ENCODE data around the gene SH3RF3.

SH3RF3 gene

DNA sequence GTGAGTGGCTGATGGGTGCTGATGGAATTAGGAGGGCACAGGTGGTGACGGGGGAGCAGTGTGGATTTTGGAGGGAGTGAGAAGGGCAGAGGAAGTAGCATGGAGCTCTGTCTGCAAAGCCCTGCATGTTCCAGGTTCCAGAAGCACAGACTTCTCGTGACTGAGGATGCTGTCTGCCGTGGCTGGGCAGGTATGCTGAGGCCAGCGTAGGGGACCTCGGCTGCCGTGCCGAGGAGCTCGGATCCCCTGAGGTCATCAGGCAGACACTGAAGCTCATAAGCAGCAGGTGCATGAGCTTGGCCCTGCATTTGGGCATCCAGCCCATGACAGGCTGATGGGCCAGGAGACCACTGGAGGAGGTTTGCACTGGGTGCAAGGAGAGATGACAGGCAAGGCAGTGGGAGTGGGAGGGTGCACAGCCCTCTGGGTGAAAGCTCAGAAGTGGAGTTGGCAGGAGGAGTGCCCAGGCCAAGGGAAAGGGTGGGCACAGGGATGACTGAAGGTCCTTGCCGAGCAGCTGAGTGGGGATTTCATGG is 215.3 kb downstream of the SH3RF3 start:
- DNase-seq = no peak

DNA sequence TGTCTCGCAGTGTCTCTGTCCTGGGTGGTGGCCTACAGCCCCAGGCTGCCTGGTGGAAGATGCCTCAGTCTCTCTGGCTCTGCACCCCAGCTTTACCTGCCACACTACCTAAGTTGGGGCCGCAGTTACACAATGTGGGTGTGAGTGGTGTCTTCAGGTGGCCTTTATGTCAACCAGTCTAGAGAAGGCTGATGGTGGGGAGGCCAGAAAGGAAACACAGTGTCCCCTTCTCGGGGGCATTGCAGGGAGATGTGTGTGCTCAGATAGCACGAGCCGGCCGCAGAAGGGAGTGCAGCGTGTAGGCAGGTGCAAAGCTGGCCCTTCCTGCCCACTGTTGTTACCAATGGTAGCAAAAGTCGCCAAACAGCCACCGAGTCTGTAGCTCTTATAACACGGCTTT is 216.1 kb downstream of the SH3RF3 start:
- DNase-seq = no peak

DNA sequence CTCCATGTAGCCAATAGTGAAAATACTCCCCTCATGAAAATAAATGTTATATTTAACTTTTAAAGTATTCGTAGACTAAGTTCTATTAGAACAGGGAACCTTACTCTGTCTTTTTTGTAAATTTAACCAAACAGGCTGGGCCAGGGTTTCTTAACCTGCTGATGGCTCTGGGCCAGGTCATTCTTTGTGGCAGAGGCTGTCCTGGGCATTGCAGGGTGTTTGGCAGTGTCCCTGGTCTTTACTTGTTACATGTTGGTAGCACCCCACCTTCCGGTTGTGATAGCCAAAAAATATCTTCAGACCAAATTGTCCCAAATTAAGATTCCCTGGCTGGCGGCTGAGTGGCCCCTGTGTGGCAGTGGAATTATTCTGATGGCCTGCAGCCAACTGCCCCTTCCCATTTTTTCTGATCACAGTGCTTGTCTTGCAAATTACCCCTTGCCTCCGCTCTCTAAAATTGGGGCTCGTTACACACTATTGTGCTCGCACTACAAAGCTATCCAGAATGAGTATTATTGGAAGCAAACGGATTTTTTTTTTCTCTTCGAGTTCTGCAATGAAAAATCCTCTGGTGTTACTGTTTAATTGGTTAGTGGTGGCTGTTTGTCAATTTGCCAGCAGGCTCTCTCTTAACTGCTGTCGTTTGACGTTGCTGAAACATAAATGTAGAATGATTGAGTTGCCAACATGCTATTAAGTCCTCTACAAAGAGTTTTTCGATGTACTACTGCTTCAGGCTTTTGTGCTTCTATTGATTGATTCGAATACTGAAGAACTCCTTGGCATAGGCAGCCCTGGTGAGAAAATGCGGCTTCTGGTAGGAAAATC is 216.9 kb downstream of the SH3RF3 start:
- DNase-seq = no peak

DNA sequence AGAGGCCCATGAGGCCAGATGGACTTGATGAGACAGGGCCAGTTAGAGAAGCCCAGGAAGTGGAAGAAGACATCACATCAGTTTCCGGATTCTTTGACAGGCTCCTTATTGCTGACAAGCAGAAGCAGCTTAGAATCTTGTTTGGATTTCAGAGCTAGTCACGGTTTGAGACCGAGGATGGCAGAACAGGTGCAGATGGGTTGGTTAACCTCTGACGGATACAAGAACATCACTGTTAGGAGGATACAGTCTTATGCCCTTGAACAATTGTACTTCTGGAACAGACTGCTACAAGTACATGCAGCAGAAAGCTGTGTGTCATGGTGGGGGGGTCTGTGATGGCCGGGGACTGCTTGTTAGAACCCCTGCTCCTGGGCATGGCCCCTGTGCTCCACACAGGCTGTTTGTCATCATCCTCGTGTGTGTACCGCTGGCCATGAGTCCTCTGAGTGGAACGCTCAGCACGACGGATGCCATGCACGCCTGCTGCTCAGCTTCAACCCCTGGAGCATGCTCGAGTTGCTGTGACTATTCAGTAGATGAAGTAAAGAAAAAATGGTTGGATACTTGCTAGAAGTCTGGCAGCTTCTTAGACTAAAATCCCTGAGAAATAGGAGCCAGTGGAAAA is 217.7 kb downstream of the SH3RF3 start:
- no peak for DNase-seq

DNA sequence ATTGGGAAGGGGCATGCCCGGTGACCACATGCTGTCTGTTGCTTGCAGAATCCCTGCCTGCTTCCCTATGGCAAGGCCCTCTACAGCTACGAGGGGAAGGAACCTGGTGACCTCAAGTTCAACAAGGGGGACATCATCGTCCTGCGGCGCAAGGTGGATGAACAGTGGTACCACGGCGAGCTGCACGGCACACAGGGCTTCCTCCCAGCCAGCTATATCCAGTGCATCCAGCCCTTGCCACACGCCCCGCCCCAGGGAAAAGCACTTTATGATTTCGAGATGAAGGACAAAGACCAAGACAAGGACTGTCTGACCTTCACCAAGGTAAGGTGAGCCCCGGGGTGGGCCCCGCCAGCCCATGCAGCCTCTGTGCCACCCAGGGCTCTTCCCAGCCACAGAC is 218.6 kb downstream of the SH3RF3 start:
- no peak for DNase-seq

DNA sequence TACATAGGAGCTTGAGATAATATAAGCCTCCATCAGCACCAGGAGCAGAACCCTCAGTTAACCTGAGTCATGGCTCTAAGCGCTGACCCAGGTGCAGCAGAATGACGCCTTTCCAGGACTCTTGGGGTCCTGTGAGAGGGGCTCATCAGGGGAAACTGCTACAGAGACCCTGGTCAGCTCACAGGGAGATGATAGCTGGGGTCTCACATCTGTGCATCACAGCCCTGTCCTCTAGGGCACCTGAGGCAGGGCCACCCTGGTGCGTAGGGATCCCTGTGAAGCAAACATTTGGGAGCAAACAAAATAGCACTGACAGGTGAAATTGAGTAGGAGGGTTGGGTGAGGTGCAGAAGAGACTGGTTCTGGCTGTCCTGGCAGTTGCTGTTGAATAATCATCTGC is 219.2 kb downstream of the SH3RF3 start:
- DNase-seq = no peak

DNA sequence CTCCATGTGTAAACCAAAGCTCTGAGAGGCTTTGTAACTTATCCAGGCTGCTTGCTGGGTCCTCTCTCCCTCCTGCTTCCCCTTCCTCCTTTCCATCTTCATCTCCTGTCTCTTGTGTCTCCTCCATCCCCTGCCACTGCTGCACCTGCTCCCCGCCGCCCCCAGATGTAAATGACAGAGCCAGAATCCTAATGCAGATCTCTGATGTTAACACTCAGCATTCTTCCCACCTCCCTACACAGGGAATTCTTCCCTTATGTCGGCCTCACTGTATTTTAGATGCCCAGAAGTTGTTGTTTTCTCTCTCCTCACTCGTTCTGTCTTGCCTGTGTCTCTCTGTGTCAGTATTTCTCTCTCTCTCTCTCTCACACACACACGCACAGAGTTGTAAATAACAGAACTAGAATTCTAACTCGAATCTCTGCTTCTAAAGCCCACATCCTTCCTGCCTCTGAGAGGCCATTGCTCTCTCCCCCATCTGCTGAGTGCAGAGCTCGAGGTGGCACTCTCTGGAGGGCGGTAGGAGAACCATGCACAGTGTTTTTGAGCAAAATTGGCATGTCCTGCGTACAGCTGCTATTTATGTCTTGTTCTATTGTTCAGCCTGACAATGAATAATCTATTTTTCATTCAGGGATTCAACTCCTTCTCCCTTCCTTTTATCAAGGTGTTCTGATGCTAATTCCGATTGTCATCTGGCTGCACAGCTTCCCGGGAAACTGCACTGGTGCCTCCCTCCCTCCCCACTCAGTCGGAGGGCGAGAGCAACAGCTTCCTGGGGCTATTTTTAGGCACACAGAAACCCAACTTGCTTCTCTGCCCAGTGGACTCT is 219.9 kb downstream of the SH3RF3 start:
- no peak for DNase-seq

DNA sequence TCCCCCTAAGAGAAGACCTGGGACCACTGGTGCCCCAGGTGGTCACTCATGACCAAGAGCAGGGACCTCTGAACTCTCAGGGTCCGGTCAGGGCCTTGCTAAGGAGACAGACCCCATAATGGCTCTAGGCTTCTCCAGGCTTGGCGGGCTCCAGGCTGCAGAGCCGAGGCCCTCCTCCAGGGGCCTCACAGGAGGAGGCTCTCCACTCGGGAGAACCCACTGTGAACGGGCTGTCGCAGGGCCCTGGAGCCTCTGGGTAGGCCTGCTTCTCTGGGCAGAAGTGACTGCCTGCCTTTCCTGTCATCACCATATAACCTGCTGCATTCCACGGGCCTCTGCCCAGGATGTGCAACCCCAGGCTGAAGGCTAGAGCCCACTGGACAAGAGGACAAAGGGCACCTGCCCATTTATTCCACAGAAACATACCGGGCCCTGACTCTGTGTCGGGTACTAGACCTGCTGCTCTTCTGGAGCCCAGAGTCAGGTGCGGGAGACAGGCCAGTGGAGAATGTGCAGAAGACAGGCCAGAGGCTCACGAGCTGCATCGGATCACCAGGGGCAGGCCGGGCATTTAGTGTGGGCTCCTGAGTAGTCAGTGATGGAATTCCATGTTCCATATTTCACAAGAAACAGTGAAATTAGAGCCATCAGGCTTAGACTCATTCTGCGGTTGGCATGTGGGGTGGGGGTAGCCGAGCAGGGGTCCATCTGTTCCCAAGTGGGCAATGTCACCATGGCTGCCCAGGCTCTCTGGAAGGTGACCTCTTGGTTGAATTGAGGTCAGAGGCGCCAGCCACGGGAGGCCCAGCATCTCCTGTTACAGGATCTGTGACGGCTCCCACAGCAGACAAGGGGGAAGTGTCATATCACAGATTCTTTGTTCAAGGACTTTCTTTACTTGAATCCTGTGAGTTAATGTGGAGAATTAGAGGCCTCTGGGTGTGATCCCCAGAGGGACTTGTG is 220.8 kb downstream of the SH3RF3 start:
- no peak for DNase-seq

DNA sequence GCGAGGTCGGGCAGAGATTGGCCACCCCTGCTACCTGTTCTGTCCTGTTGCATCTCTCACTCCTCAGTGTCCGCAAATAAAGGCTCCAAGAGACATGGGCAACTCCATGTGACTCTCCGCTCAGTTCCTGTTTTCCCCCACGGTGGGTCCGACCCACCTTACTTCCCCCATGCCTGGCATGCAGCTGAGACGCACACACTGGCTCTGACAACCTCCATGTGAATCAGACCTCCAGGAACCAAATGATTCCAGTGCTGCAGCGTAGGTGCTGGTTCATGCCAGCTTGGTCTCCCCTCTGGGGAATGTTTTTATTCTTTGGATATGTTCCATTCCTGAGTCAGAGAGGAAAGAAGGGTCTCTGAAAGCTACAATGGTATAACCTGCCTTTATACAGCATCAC is 221.5 kb downstream of the SH3RF3 start:
- no peak for DNase-seq

DNA sequence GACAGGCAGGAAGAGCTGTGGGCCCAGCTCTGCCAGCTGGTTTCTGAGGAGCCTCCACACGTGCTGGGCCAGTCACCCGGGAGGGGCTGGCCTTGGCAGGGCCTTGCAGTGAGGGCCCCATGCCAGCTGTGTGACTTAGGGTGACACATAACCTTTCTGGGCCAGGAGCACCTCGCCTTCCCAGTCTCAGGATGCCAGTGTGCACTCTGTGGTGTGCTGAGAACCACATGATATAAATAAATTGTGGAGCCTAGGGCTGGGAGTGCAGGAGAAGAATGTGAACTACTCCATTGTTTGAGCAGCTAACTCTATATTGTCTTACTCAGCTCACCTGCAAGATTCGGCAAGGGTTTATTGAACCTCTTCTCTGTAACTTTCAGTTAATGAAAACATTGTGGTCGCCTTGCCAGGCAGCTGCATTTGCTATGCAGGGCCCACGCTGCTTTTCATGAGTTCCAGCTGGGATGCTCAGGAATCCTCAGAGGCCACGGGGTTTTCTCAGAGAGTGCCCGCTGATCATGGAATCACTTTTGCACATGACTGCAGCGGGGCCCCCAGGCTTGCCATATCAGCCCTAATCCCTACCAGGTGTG is 222.3 kb downstream of the SH3RF3 start:
- DNase-seq = no peak

DNA sequence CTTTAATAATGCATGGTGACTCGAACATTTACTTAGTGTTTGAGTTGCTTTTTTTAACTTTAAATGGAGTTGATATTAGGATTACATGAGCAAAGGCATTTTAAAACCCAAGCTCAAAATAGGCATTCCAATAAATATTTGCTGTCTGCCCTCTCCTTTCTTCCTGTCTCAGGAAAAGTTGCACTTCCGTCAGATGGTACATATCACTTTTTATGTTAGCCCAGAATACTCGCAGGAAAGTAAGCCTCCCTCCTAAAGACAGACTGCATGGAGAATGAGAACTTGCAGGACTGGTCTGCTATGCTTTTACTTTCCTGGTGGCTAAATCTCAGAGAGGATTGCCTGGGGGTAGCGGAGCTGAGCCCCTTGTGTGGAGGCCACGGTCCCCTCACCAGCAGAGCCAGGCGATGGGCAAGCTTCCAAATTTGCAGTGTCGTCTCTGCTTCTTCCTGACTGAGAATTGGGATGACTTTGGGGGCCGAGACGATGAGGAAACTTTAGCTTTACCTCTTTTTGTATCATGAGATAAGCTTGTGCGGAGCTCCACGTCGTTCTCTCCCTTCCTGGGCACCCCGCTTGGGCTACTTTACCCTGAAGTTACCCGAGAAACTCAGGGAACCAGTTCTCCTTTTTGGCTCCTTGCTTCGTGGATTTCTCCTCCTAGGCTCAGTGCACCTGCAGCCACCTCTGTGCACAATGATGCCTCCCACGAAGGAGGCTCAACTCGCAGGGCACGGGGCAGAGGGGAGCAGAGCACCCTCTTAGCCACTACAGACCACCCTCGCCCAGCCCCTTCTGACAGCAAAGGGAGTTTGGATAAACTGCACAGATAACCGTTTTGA is 223.3 kb downstream of the SH3RF3 start:
- DNase-seq = no peak

DNA sequence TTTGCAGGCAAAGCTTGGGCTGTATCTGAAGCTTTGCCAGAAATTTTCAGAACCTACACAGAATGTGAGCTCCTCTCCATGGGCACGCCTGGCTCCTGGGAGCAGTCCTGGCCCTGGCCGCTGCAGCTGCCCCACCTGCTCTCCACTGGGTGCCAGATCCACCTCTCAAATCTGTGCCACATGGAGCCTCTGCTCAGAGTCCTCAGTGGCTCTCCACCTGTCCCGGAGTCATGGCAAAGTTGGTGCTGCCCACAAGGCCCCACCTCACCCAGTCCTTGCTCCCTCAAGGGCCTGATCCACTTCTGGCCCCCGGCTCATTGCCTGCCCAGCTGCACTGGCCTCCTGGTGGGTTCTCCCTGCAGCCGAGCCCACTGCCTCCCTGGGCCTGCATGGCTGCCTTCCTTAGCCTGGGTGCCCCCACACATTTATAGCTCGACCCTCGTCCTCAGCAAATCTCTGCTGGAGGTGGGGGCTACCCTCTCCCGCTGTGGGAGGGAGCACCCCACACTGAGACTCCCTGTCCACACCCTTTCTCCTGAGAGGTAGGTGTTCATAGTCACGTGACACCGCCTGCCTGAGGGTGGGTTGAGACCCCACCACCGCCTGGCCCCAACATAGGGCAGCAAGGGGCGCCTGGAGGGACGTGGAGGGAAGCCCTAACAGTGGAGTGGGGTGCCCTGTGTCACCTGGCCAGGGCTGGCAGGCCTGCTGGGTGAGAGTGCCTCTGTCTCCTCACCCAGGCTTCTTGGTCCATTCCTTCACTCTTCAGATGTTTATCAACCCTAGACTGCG is 224.1 kb downstream of the SH3RF3 start:
- no peak for DNase-seq

DNA sequence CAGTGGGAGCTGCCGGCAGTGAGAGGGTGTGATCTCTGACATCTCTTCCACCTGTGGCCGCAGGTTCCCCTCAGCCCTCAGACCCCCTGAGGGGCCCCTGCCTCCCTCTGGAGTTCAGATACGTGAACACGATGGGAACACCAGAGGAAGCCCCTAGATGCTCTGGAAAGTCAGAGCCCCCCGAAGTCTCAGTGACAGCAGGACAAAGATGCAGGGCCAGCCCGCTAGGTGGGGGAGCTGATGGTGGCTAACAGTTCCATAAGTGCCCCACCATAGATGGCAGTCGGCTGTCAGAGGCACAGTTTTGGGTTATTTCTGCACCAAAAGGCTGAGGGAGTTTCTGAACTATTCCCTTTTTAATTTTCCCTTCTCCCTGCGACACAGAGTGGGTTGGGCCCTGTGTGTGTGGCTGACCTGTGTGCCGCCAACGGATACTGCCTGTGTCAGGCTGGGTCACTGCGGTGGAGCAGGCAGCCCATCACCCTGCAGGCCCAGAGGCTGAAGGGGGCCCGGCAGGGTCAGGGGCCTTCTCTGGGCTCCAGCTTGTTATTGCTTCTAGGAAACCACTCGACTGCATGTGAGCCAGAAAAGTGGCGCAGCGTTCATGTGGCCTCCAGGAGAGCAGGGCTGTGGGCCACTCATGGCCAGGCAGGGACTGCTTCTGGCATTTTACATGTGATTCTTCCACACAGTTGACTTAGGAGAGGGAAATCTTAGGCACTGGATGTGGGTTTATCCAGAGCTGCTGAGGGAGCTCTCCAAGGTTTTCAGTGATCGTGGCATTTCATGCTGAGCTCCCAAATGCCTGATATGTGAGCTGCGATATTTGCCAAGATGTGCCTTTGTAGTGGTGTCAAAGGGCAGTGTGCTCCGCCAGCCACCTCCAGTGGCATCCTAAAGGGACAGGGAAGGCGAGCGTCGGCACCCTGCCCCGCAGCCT is 225.1 kb downstream of the SH3RF3 start:
- DNase-seq = no peak

DNA sequence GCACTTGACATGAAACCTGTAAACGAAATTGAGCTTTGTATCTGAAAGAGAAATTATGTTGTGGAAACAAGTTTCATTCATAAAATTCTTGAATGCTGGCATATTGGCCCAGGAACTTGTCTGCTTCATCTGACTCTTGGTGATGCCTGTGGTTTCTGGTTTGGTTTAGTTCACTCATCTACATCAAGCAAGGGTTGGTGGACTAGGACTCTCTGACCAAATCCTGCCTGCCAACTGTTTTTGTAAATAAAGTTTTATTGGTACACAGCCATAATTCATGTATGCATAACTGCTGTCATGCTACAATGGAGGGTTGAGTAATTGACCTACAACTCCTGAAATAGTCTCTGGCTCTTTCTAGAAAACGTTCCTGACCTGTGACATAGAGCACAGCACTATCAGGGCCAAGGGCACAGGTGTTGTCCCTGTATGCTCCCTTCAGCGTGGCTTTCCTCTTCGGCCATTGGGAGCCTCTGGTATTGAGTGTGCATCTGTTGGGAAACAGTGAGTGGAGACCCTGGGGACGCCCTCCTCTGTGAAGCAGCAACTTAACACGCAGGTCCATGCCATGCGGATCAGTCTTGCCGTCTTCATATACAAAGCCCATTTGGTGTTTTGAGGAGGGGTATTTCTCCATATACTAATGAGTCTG is 226.3 kb downstream of the SH3RF3 start:
- no peak for DNase-seq

DNA sequence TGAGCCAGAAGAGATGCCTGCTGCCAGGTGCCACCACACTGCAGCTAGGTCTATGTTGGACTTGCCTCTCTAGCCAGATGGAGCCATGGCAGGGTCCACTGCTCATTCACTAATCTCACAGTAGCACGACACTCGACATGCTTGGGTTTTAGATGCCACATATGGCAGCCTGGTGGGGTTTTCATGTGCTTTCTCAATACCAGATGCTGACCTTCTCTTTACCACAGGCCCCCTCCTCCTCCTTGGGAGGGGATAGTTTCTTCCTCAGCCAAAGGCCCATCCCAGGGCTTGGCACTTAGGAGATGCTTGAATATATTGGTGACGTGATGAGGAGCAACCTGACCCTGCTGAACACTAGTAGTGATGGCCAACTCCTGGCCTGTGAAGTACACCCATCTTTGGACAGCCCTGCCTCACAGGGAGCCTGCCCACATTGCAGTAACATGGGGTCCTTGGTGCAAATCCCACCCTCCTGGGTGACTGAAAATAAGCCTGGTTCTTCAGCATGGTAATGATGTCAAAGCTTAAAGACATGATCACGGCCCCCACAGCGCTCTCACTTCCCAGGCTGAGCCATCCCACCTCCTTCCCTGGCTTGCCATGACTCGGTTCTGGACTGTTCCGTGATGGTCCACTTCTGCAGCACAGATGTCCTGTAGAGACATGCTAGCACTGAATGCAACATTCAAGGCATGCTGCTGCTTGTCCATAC is 227.5 kb downstream of the SH3RF3 start:
- DNase-seq = no peak

DNA sequence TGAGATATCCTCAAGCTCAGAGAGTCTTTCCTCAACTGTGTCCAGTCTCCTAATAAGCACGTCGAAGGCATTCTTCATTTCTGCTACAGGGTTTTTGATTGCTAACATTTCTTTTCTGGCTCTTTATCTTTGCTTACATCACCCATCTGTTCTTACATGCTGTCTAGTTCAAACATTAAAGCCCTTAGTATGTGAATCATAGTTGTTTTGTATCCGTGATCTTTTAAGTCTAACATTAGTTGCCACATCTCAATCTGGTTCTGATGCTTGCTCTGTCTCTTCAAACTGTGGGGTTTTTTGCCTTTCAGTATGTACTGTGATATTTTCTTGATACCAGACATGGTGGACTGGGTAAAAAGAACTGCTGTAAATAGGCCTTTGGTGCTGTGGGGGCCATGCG is 235.2 kb downstream of the SH3RF3 start:
- no peak for DNase-seq

DNA sequence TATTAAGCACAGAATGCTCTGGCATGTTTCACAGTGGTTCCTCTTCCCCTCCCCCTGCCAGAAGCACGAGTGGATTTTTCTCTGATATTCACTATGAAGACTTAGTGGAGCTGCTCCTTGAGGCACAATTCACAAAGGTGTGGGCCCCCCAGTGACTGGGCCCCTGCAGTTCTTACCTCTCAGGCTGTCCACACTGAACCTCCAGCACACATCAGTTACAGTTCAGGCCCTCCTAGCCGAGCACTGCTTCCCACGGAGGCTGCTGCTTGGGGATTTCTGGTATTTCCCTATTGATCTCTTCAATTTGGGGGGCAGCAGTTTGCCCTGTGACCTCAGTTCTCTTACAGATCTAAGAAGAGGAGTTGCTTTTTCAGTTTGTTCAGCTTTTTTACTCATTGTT is 236.1 kb downstream of the SH3RF3 start:
- no peak for DNase-seq

DNA sequence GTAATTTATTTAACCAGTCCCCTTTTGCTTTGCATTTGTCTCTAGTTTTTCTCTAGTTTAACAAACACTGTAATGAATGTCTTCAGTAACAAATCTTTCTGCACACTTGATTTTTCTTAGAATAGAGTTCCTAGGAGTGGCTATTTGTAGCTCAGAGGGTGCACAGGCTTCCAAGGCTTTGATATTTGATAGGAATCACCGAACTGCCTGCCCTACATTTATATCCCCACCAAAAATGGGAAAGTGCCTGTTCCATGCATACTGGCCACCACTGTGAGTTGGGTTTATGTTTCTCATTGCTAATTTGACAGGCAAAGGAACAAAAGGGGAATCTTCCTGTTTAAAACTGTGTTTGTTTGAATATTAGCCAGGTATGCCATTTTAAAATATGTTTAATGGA is 238.7 kb downstream of the SH3RF3 start:
- no peak for DNase-seq
